ENCODE measurements around the gene IQCF2. TPM values are rescaled to one million over a fixed set of nuclear protein-coding genes. Genes with fewer than 3 reads are reported as not detected.

Gene IQCF2
- total and polyA plus RNA-seq, 2 of the 13 experiments (the other 11 are each of a cell fraction or from before 2014, with no cell fraction given): not detected

DNA sequence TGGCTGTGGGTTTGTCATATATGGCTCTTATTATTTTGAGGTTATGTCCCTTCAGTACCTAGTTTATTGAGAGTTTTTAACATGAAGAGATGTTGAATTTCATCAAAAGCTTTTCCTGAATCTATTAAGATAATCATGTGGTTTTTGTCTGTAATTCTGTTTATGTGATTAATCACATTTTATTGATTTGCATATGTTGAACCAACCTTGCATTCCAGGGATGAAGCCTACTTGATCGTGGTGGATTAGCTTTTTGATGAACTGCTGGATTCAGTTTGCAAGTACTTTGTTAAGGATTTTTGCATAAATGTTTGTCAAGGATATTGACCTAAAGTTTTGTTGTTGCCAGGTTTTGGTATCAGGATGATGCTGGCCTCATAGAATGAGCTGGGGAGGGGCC is 33.1 kb upstream of the IQCF2 start:
- FAIRE-seq (no peak), DNase-seq (ENCODE audit: low spot score) (no peak), ATAC-seq (no peak)
- no peaks in the 10 kb centered on the region for H4K20me1 ChIP-seq (ENCODE audit: insufficient read depth, low read length)
- POLR2A ChIA-PET: no interaction called here
- no peaks in the 10 kb centered on the region for H3K4me1 ChIP-seq (ENCODE audit: insufficient read depth, low read length)
- intact Hi-C loops (cut with micrococcal nuclease; ENCODE audit: unreplicated experiment): no loop called here
- no peak overlapping the region for H3K27ac ChIP-seq (ENCODE audit: extremely low read length, insufficient read depth, low read length)
- no peak overlapping the region for H2AFZ ChIP-seq (ENCODE audit: low read length)
- BruUV-seq (replicated peaks): no TSS peak
- CTCF ChIA-PET (ENCODE audit: low intra/inter-chr PET ratio, low total read pairs): no interaction called here
- peaks cover 0 to 3% of the 10 kb centered on the region in 2 experiments; a peak in 1 of 5 replicates for H3K27me3 ChIP-seq (ENCODE audit: control insufficient read depth in 1 of 2, insufficient read depth in 2 of 2, low read length in 2 of 2)
- WGBS (ENCODE audit: low lambda C conversion rate): 0% methylated on average over 1 of the region's 1 CpG
- no peak overlapping the region for H3K4me3 ChIP-seq (replicated peaks in 1 of 3; ENCODE audit: insufficient read depth in 1 of 3, low read depth in 2 of 3, low read length in 3 of 3)
- H3K4me2 ChIP-seq (ENCODE audit: low read depth, low read length): no peak overlapping the region
- in situ Hi-C loops (cut with HindIII; ENCODE audit: extremely low pct_ligation_motif_present, low pct_unique_long_range_greater_than_20kb): no loop called here
- H3K36me3 ChIP-seq (replicated peaks in 1 of 2; ENCODE audit: control insufficient read depth in 1 of 2, insufficient read depth in 2 of 2, low read length in 2 of 2): no peaks in the 10 kb centered on the region
- no peaks in the 10 kb centered on the region for H3K79me2 ChIP-seq (ENCODE audit: insufficient read depth, low read length)
- H3K9ac ChIP-seq (ENCODE audit: insufficient read depth, low read depth, low read length): no peak overlapping the region
- no peak for TF ChIP-seq KMT2B (CRISPR knock-in tag; IDR thresholded peaks at IDR 0.05)
- TF ChIP-seq ZNF326 (CRISPR knock-in tag; IDR thresholded peaks at IDR 0.05; ENCODE audit: borderline replicate concordance): no peak
- TF ChIP-seq CBX2 (IDR thresholded peaks at IDR 0.05; ENCODE audit: low read depth, low read length): no peak
- TF ChIP-seq CBX2 (CRISPR knock-in tag; IDR thresholded peaks at IDR 0.05; ENCODE audit: low read depth): no peak
- TF ChIP-seq PHF21A (CRISPR knock-in tag; IDR thresholded peaks at IDR 0.05): no peak
- no peak for TF ChIP-seq PAF1 (CRISPR knock-in tag; IDR thresholded peaks at IDR 0.05)
- TF ChIP-seq ZNF615 (CRISPR knock-in tag; IDR thresholded peaks at IDR 0.05; ENCODE audit: borderline replicate concordance): no peak
- TF ChIP-seq, protein P1, sequence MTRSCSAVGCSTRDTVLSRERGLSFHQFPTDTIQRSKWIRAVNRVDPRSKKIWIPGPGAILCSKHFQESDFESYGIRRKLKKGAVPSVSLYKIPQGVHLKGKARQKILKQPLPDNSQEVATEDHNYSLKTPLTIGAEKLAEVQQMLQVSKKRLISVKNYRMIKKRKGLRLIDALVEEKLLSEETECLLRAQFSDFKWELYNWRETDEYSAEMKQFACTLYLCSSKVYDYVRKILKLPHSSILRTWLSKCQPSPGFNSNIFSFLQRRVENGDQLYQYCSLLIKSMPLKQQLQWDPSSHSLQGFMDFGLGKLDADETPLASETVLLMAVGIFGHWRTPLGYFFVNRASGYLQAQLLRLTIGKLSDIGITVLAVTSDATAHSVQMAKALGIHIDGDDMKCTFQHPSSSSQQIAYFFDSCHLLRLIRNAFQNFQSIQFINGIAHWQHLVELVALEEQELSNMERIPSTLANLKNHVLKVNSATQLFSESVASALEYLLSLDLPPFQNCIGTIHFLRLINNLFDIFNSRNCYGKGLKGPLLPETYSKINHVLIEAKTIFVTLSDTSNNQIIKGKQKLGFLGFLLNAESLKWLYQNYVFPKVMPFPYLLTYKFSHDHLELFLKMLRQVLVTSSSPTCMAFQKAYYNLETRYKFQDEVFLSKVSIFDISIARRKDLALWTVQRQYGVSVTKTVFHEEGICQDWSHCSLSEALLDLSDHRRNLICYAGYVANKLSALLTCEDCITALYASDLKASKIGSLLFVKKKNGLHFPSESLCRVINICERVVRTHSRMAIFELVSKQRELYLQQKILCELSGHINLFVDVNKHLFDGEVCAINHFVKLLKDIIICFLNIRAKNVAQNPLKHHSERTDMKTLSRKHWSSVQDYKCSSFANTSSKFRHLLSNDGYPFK (CRISPR knock-in tag; IDR thresholded peaks at IDR 0.05; ENCODE audit: borderline replicate concordance): no peak
- no peak for TF ChIP-seq FOXA1 (IDR thresholded peaks at IDR 0.05)
- no peak for TF ChIP-seq FOXA1 (CRISPR knock-in tag; IDR thresholded peaks at IDR 0.05)
- TF ChIP-seq ZFAT (CRISPR knock-in tag; conservative IDR thresholded peaks at IDR 0.05): no peak
- no peak for TF ChIP-seq TSC22D2 (CRISPR knock-in tag; IDR thresholded peaks at IDR 0.05; ENCODE audit: borderline replicate concordance)
- no peak for TF ChIP-seq SMYD3 (CRISPR knock-in tag; IDR thresholded peaks at IDR 0.05)
- no peak for TF ChIP-seq SETDB1 (CRISPR knock-in tag; IDR thresholded peaks at IDR 0.05; ENCODE audit: borderline replicate concordance)
- TF ChIP-seq, protein P2, sequence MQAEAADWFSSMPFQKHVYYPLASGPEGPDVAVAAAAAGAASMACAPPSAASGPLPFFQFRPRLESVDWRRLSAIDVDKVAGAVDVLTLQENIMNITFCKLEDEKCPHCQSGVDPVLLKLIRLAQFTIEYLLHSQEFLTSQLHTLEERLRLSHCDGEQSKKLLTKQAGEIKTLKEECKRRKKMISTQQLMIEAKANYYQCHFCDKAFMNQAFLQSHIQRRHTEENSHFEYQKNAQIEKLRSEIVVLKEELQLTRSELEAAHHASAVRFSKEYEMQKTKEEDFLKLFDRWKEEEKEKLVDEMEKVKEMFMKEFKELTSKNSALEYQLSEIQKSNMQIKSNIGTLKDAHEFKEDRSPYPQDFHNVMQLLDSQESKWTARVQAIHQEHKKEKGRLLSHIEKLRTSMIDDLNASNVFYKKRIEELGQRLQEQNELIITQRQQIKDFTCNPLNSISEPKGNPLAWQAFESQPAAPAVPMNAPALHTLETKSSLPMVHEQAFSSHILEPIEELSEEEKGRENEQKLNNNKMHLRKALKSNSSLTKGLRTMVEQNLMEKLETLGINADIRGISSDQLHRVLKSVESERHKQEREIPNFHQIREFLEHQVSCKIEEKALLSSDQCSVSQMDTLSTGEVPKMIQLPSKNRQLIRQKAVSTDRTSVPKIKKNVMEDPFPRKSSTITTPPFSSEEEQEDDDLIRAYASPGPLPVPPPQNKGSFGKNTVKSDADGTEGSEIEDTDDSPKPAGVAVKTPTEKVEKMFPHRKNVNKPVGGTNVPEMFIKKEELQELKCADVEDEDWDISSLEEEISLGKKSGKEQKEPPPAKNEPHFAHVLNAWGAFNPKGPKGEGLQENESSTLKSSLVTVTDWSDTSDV (CRISPR knock-in tag; IDR thresholded peaks at IDR 0.05): no peak
- no peak for TF ChIP-seq ZNF674 (CRISPR knock-in tag; IDR thresholded peaks at IDR 0.05; ENCODE audit: low read depth)
- peaks cover 5% of the 10 kb centered on the region; the same call in 1 of the 2 replicates for H3K9me3 ChIP-seq (ENCODE audit: low read length)

Measured in HepG2 (cell line).